HK-2 (cell line): Measurements from ENCODE around the gene ITGB7.
"Not testable (repeated sequence)": the region's sequence is repeated elsewhere in the genome, so short reads cannot be mapped to it uniquely, and the experiment has no call there.

Source experiments
- DNase-seq: peaks from one replicate; pipeline ENCODE4 v3.0.0-alpha.2; 2018; ENCODE audit not compliant: unreplicated experiment

The ITGB7 gene

GRCh38 chr12:53178803-53179202 lies 28.2 kb downstream of the ITGB7 start:
- DNase-seq = not testable (repeated sequence)

- DNase-seq = not testable (repeated sequence)
Measured at GRCh38 chr12:53177447-53177846, 29.6 kb downstream of the ITGB7 start.

- DNase-seq = no peak
Measured at GRCh38 chr12:53176750-53177149, 30.3 kb downstream of the ITGB7 start.

GRCh38 chr12:53174881-53175491 lies 32.1 kb downstream of the ITGB7 start:
- DNase-seq = no peak

GRCh38 chr12:53173085-53173715 lies 33.9 kb downstream of the ITGB7 start:
- no peak for DNase-seq

- no peak for DNase-seq
Measured at GRCh38 chr12:53172352-53172751, 34.7 kb downstream of the ITGB7 start.

- DNase-seq = no peak
Measured at GRCh38 chr12:53171725-53172329, 35.2 kb downstream of the ITGB7 start.

GRCh38 chr12:53170876-53171724 lies 36.0 kb downstream of the ITGB7 start:
- no peak for DNase-seq

GRCh38 chr12:53170215-53170614 lies 36.8 kb downstream of the ITGB7 start:
- no peak for DNase-seq

- DNase-seq = no peak
Measured at GRCh38 chr12:53169644-53170043, 37.4 kb downstream of the ITGB7 start.

- no peak for DNase-seq
Measured at GRCh38 chr12:53166837-53167236, 40.2 kb downstream of the ITGB7 start.

GRCh38 chr12:53163008-53163407 lies 44.0 kb downstream of the ITGB7 start:
- DNase-seq = not testable (repeated sequence)

GRCh38 chr12:53161119-53161911 lies 45.7 kb downstream of the ITGB7 start:
- DNase-seq = no peak

- DNase-seq = no peak
Measured at GRCh38 chr12:53160673-53161072, 46.4 kb downstream of the ITGB7 start.

GRCh38 chr12:53160000-53160399 lies 47.1 kb downstream of the ITGB7 start:
- no peak for DNase-seq

- DNase-seq = peak; percentile 84
Measured at GRCh38 chr12:53159195-53159839, 47.7 kb downstream of the ITGB7 start.

GRCh38 chr12:53152390-53152789 lies 54.7 kb downstream of the ITGB7 start:
- no peak for DNase-seq

GRCh38 chr12:53151039-53151438 lies 56.0 kb downstream of the ITGB7 start:
- DNase-seq = no peak

GRCh38 chr12:53147653-53148052 lies 59.4 kb downstream of the ITGB7 start:
- DNase-seq = no peak

GRCh38 chr12:53147181-53147580 lies 59.9 kb downstream of the ITGB7 start:
- DNase-seq = no peak
